Calu3 (cell line): ENCODE results near the gene NREP. TPM values are rescaled to one million over a fixed set of nuclear protein-coding genes. Genes with fewer than 3 reads are reported as not detected.

ENCODE experiments used
- BruUV-seq: library from RNA; stranded (reverse); fragments of 400-500 nt; replicated peaks from 2 replicates; lab custom pipeline; 2021; lab: Mats Ljungman, UMichigan
- CTCF ChIA-PET: fragments of 300-600 bp; sonication (Branson Sonifier 250); formaldehyde crosslinking; loops from one replicate; lab custom pipeline; 2022; ENCODE audit warnings: antibody characterized with exemption; lab: Charles Lee
- DNase-seq: peaks from one replicate; pipeline ENCODE4 v3.0.0; 2022
- H3K27ac Mint-ChIP-seq: one replicate; pipeline ENCODE4 v1.8.0; 2022; ENCODE audit warnings: mixed read lengths; ENCODE audit not compliant: unreplicated experiment
- H3K27me3 Mint-ChIP-seq: one replicate; pipeline ENCODE4 v1.8.0; 2022; ENCODE audit warnings: mixed read lengths; ENCODE audit not compliant: unreplicated experiment
- H3K36me3 Mint-ChIP-seq: one replicate; pipeline ENCODE4 v1.8.0; 2022; ENCODE audit warnings: mild to moderate bottlenecking, moderate library complexity, mixed read lengths; ENCODE audit not compliant: insufficient read depth, unreplicated experiment
- H3K4me1 Mint-ChIP-seq: one replicate; pipeline ENCODE4 v1.8.0; 2022; ENCODE audit warnings: mild to moderate bottlenecking, low read depth, mixed read lengths; ENCODE audit not compliant: unreplicated experiment
- H3K4me3 Mint-ChIP-seq: one replicate; pipeline ENCODE4 v1.8.0; 2022; ENCODE audit warnings: mild to moderate bottlenecking, low read depth, moderate library complexity, mixed read lengths; ENCODE audit not compliant: unreplicated experiment
- H3K9me3 Mint-ChIP-seq: one replicate; pipeline ENCODE4 v1.8.0; 2022; ENCODE audit warnings: low read depth, mixed read lengths; ENCODE audit not compliant: unreplicated experiment
- CTCF ChIP-seq: fragments of 200-600 bp; IDR thresholded peaks from one replicate; pipeline ENCODE4 v1.8.0; 2022; ENCODE audit warnings: antibody characterized with exemption; ENCODE audit not compliant: unreplicated experiment
- intact Hi-C: fragments of 100-400 bp; cut with micrococcal nuclease; formaldehyde crosslinking; loops from one replicate; pipeline ENCODE4 v1.10.0; 2022; ENCODE audit not compliant: unreplicated experiment
- total RNA-seq: library from RNA; stranded (reverse); gene quantifications from 2 replicates; pipeline ENCODE4 v1.2.3, GENCODE V29; 2022

The NREP gene
- total RNA-seq, 1 experiment from 2014 or later = 24.6 TPM

DNA sequence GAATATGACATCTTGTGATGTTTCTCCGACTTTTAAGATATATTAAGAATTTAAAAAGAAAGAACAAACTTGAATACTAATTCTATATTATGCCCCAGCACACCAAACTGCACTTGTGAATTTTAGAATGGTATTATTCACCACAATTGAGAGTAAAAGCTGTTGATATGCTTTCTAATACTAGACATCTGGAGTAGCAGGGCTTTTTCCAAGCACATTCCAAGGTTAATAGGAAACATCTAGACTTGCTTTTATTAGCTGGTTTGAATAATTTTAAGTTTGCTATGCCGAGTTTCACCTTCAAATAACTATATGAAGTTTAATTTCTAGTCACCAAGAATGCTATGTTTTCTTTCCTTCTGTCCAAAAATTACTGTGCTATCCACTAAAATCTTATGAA lies 13.5 kb downstream of the NREP start:
- DNase-seq = no peak
- intact Hi-C loops = no loop called here
- no TSS peak for BruUV-seq
- no peaks in the 10 kb centered on the region for H3K36me3 Mint-ChIP-seq
- CTCF ChIA-PET = no interaction called here
- peaks cover 24% of the 10 kb centered on the region for H3K4me1 Mint-ChIP-seq
- H3K9me3 Mint-ChIP-seq = no peaks in the 10 kb centered on the region
- no peak overlapping the region for H3K4me3 Mint-ChIP-seq
- H3K27me3 Mint-ChIP-seq = no peaks in the 10 kb centered on the region
- TF ChIP-seq CTCF = no peak
- no peak overlapping the region for H3K27ac Mint-ChIP-seq

- Mint-ChIP-seq H3K4me3 (no peak overlapping the region), H3K9me3 (no peaks in the 10 kb centered on the region), H3K36me3 (no peaks in the 10 kb centered on the region), H3K27ac (no peak overlapping the region), H3K4me1 (peaks cover 25% of the 10 kb centered on the region), H3K27me3 (no peaks in the 10 kb centered on the region)
- no peak for DNase-seq
- TF ChIP-seq CTCF = no peak
- CTCF ChIA-PET = no interaction called here
- intact Hi-C loops = no loop called here
- BruUV-seq = no TSS peak
Measured at GRCh38 chr5:111742177-111742994, 14.6 kb downstream of the NREP start.

- no TSS peak for BruUV-seq
- H3K4me3 Mint-ChIP-seq = no peak overlapping the region
- intact Hi-C loops = no loop called here
- no peaks in the 10 kb centered on the region for H3K36me3 Mint-ChIP-seq
- H3K27me3 Mint-ChIP-seq = no peaks in the 10 kb centered on the region
- peaks cover 25% of the 10 kb centered on the region for H3K4me1 Mint-ChIP-seq
- H3K27ac Mint-ChIP-seq = no peak overlapping the region
- CTCF ChIA-PET = no interaction called here
- no peak for TF ChIP-seq CTCF
- no peaks in the 10 kb centered on the region for H3K9me3 Mint-ChIP-seq
- no peak for DNase-seq
Measured at GRCh38 chr5:111741278-111741677, 15.7 kb downstream of the NREP start.

DNA sequence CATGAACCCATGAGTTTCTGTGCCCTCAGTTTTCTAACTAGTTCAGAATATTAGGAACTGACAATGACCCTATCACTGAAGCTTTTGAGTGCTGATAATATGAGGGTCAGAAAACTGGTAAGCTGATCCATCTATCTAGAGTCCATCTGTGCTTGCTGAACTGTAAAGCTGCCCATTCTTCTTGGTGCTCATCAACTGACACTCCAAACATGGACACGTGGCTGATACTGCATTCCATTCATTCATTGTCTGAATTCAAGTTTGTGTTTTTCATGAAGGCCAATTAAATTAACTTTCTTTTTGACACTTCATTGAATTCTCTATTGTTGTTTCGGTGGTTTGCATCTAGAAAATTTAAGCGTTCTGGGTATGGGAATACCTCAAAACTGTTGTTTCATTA lies 17.6 kb downstream of the NREP start:
- Mint-ChIP-seq H3K27ac (no peak overlapping the region), H3K27me3 (no peaks in the 10 kb centered on the region), H3K4me1 (peaks cover 25% of the 10 kb centered on the region), H3K9me3 (no peaks in the 10 kb centered on the region), H3K36me3 (no peaks in the 10 kb centered on the region), H3K4me3 (no peak overlapping the region)
- TF ChIP-seq CTCF = no peak
- CTCF ChIA-PET = no interaction called here
- no peak for DNase-seq
- BruUV-seq = no TSS peak
- intact Hi-C loops = no loop called here
